Tibial artery (tissue), 4 donors: ENCODE results near the gene MCF2.
A peak's percentile ranks its signal among the peaks of the same experiment; 100 is the strongest.
"Not testable (repeated sequence)": the region's sequence is repeated elsewhere in the genome, so short reads cannot be mapped to it uniquely, and the experiment has no call there.

Experiments
- DNase-seq, 2 donors: peaks; one replicate each; pipeline ENCODE4 v3.0.0-alpha.2; 2019
- H3K27ac ChIP-seq, 2 donors: fragments of 200-600 bp; sonication (generic) in 1 of 2; 1 replicate in 1 of 2; 2 replicates in 1 of 2; pipeline ENCODE4 v1.5.1; 2018 to 2019; ENCODE audit warnings: mild to moderate bottlenecking in 1 of 2
- H3K27me3 ChIP-seq, 2 donors: fragments of 200-600 bp; sonication (generic) in 1 of 2; one replicate each; pipeline versions ENCODE4 v1.5.1 to v1.6.0; 2016 to 2019
- H3K36me3 ChIP-seq, 3 donors: fragments of 200-600 bp; sonication (generic) in 2 of 3; one replicate each; pipeline ENCODE4 v1.5.1; 2016 to 2019; ENCODE audit warnings: mild to moderate bottlenecking in 2 of 3
- H3K4me1 ChIP-seq, 4 donors: fragments of 200-600 bp; sonication (generic) in 2 of 4; 1 replicate in 3 of 4; 2 replicates in 1 of 4; pipeline ENCODE4 v1.5.1; 2016 to 2019
- H3K4me3 ChIP-seq, 2 donors: fragments of 200-600 bp; sonication (generic) in 1 of 2; 1 replicate in 1 of 2; 2 replicates in 1 of 2; pipeline ENCODE4 v1.5.1; 2018 to 2019; ENCODE audit warnings: mild to moderate bottlenecking in 2 of 2
- H3K9me3 ChIP-seq, 3 donors: fragments of 200-600 bp; sonication (generic) in 1 of 3; one replicate each; pipeline ENCODE4 v1.5.1; 2016 to 2019
- intact Hi-C: fragments of 100-400 bp; cut with DNase I; formaldehyde crosslinking; loops from one replicate; pipeline ENCODE4 v1.15.0; 2023; ENCODE audit warnings: low total_unique reads
- TF ChIP-seq, protein P1 (sequence below), 2 experiments: fragments of 200-600 bp in 1 of 2; fragments of 450-650 bp in 1 of 2; IDR thresholded peaks; one replicate each; pipeline ENCODE4 v1.5.1; 2017 to 2019; ENCODE audit warnings: antibody characterized with exemption in 2 of 2, mild to moderate bottlenecking in 1 of 2, moderate library complexity in 1 of 2

Gene MCF2

GRCh38 chrX:139702658-139703057 is 5.3 kb downstream of the MCF2 start:
- intact Hi-C loops: no loop called here
- no peak for DNase-seq
- TF ChIP-seq, protein P1, sequence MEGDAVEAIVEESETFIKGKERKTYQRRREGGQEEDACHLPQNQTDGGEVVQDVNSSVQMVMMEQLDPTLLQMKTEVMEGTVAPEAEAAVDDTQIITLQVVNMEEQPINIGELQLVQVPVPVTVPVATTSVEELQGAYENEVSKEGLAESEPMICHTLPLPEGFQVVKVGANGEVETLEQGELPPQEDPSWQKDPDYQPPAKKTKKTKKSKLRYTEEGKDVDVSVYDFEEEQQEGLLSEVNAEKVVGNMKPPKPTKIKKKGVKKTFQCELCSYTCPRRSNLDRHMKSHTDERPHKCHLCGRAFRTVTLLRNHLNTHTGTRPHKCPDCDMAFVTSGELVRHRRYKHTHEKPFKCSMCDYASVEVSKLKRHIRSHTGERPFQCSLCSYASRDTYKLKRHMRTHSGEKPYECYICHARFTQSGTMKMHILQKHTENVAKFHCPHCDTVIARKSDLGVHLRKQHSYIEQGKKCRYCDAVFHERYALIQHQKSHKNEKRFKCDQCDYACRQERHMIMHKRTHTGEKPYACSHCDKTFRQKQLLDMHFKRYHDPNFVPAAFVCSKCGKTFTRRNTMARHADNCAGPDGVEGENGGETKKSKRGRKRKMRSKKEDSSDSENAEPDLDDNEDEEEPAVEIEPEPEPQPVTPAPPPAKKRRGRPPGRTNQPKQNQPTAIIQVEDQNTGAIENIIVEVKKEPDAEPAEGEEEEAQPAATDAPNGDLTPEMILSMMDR (IDR thresholded peaks at IDR 0.05): no peak

GRCh38 chrX:139692908-139693307 is 15.1 kb downstream of the MCF2 start:
- TF ChIP-seq, protein P1 (IDR thresholded peaks at IDR 0.05): no peak
- intact Hi-C loops: no loop called here

More at GRCh38 chrX:139702658-139703057, 5.3 kb downstream of the MCF2 start:
- Histone ChIP-seq H3K36me3 (no peaks in the 10 kb centered on the region), H3K9me3 (no peaks in the 10 kb centered on the region), H3K4me3 (no peak overlapping the region), H3K27ac (no peak overlapping the region), H3K27me3 (no peaks in the 10 kb centered on the region), H3K4me1 (no peaks in the 10 kb centered on the region)

DNA sequence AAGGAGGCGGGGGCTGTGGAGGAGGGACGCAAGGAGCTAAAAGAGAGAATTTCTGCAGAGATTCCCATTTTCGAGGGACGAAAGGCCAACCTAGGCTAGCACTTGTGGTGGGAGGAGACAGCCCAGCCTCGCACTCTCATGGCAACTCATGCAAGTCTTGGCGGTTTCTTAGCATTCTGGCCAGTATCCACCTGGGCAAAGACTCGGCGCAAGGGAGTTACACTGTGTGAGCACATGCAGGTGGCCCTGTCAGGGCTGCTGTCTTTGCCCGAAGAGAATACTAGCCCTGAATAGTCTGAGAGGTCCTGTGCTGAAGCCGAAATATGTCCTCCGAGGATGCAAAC is 15.5 kb downstream of the MCF2 start:
- Histone ChIP-seq H3K9me3 (no peaks in the 10 kb centered on the region), H3K27ac (no peak overlapping the region), H3K4me3 (peak overlapping the region; percentile 39 to 53), H3K36me3 (no peaks in the 10 kb centered on the region), H3K4me1 (peaks cover 0 to 12% (median 0%) of the 10 kb centered on the region in 4 donors), H3K27me3 (no peaks in the 10 kb centered on the region)
- DNase-seq: no peak
- TF ChIP-seq, protein P1 (IDR thresholded peaks at IDR 0.05): no peak
- intact Hi-C loops: no loop called here

More at GRCh38 chrX:139692908-139693307, 15.1 kb downstream of the MCF2 start:
- no peak for DNase-seq
- Histone ChIP-seq H3K9me3 (no peaks in the 10 kb centered on the region), H3K36me3 (no peaks in the 10 kb centered on the region), H3K27ac (no peak overlapping the region), H3K4me1 (peaks cover 0 to 12% (median 0%) of the 10 kb centered on the region in 4 donors), H3K27me3 (no peaks in the 10 kb centered on the region), H3K4me3 (peak overlapping the region; percentile 39 to 53)

DNA sequence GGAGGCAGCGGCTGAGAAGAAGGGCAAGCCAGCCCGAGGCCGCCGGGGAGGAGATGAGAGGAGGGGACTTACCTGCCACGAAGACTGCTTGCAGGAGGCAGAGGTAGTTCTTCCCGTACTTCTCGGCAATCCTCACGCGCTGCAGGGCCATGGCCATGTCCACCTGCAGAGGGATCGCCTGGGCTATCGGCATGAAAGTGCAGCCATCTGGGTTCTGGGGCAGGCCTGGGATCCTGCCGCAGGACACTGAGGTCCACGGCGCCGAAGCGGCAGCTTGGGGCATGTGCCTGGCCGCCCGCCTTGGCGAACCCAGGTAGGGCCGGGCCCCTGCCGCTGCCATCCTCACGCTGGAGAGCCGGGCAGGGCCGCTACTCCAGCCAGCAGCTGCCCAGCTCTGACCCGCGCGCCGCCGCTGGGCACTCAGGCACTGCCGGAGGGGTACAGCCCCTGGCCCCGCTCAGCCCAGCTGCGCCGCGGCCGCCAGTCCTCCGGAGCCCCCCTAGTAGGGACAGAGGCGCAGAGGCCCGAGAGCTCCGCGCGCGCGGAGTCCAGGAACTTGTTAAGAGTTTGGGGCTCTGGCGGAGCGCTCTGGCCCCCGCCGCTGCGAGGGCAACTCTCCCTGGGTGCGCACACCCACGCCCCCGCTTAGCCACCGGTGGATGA is 16.0 kb downstream of the MCF2 start:
- H3K27me3 ChIP-seq: no peaks in the 10 kb centered on the region
- H3K27ac ChIP-seq: no peak overlapping the region
- peaks cover 0 to 12% (median 0%) of the 10 kb centered on the region in 4 donors for H3K4me1 ChIP-seq
- H3K9me3 ChIP-seq: no peaks in the 10 kb centered on the region
- intact Hi-C loops: no loop called here
- H3K4me3 ChIP-seq: peak overlapping the region; percentile 39 to 53
- no peaks in the 10 kb centered on the region for H3K36me3 ChIP-seq
- no peak for DNase-seq
- TF ChIP-seq, protein P1 (IDR thresholded peaks at IDR 0.05): no peak

- intact Hi-C loops: no loop called here
- H3K9me3 ChIP-seq: no peaks in the 10 kb centered on the region
- no peaks in the 10 kb centered on the region for H3K36me3 ChIP-seq
- H3K27me3 ChIP-seq: no peaks in the 10 kb centered on the region
- TF ChIP-seq, protein P1 (IDR thresholded peaks at IDR 0.05): no peak
- H3K27ac ChIP-seq: no peak overlapping the region
- no peak for DNase-seq
- H3K4me3 ChIP-seq: peak overlapping the region; percentile 39 to 53
- H3K4me1 ChIP-seq: peaks cover 0 to 12% (median 0%) of the 10 kb centered on the region in 4 donors
Measured at GRCh38 chrX:139691493-139691842, 16.5 kb downstream of the MCF2 start.

DNA sequence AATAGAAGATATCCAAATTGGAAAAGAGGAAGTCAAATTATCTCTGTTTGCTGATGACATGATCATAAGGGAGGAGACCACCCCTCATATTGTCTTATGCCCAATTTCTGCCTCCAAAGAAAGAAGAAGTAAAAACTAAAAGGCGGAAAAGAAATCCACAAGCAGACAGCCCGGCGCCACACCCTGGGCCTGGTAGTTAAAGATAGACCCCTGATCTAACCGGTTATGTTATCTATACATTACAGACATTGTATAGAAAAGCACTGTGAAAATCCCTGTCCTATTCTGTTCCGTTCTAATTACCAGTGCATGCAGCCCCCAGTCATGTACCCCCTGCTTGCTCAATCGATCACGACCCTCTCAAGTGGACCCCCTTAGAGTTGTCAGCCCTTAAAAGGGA is 22.8 kb downstream of the MCF2 start:
- H3K4me1 ChIP-seq, H3K9me3 ChIP-seq, DNase-seq, H3K4me3 ChIP-seq, H3K27me3 ChIP-seq, H3K36me3 ChIP-seq, H3K27ac ChIP-seq, intact Hi-C loops: not testable (repeated sequence)
